Glomerular visceral epithelial cell (primary cell): ENCODE data around the gene NBEA.
A peak's percentile ranks its signal among the peaks of the same experiment; 100 is the strongest.
"Not testable (repeated sequence)": the region's sequence is repeated elsewhere in the genome, so short reads cannot be mapped to it uniquely, and the experiment has no call there.

ENCODE experiments used
- DNase-seq: peaks from one replicate; pipeline ENCODE4 v3.0.0-alpha.2; 2016; ENCODE audit errors: extremely low spot score

Gene NBEA

DNA sequence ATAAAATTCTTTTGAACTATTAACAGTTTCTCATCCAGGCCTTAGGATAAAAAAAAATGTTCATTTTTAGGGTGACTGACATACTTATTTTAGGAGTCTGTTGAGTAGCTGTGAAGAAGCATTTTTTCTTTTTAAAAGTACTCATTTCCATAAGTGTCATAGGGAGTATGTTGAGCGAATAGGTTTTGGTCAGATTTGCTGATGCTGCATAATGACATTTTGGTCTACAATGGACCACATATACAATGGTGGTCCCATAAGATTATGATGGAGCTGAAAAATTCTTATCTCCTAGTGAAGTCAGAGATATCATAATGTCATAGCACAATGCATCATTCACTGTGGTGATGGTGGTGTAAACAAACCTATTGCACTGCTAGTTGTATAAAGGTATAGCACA lies 17.4 kb downstream of the NBEA start:
- DNase-seq, result no peak

- DNase-seq, result no peak
Measured at GRCh38 chr13:34964558-34964957, 22.5 kb downstream of the NBEA start.

DNA sequence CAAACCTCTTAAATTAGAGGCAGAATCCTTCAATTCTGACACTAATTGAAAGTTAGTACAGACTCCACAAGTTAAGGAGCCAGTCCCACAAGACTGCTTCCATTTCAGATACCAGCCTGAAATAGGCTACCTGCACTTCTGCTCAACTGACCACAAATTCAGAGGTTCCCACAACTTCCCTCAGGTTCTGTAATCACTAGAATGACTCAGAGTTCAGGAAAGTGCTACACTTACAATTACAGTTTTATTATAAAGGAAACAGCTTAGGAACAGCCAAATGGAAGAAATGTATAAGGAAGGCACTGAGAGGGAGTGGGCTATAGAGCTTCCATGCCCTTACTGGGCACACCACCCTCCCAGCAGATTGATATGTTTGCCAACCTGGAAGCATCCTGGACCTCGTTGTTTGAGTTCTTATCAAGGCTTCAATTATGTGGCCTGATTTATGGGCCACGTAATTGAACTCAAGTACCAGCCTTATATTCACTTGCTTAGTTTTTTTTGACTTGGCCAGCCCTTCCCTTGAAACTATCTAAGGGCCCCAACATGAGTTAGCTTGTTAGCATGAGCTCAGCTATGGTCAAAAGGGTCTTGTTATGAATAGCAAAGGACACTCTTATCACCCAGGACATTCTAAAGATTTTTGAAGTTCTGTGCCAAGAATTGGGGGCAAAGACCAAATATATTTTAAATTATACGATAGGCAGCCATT lies 25.9 kb downstream of the NBEA start:
- peak; percentile 50 for DNase-seq

DNA sequence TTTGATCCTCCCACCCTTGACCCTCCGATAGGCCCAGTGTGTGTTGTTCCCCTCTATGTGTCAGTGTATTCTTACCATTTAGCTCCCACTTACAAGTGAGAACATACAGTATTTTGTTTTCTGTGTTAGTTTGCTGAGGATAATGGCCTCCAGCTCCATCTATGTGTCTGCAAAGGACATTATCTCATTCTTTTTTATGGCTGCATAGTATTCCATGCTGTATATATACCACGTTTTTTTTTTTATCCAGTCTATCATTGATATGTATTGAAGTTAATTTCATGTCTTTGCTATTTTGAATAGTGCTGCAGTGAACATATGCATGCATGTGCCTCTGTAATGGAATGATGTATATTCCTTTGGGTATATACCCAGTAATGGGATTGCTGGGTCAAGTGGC lies 27.5 kb downstream of the NBEA start:
- not testable (repeated sequence) for DNase-seq

DNA sequence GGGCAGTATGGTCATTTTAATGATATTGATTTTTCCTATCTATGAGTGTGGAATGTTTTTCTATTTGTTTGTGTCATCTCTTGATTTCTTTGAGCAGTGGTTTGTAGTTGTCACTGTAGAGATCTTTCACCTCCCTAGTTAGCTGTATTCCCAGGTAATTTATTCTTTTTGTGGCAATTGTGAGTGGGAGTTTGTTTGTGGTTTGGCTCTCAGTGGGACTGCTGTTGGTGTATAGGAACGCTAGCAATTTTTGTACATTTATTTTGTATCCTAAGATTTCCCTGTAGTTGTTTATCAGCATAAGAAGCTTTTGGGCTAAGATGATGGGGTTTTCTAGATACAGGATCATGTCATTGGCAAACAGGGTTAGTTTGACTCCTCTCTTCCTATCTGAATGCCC lies 28.9 kb downstream of the NBEA start:
- DNase-seq, result no peak

- DNase-seq, result no peak
Measured at GRCh38 chr13:34971473-34971872, 29.4 kb downstream of the NBEA start.

GRCh38 chr13:34985199-34985598 lies 43.1 kb downstream of the NBEA start:
- DNase-seq, result not testable (repeated sequence)

DNA sequence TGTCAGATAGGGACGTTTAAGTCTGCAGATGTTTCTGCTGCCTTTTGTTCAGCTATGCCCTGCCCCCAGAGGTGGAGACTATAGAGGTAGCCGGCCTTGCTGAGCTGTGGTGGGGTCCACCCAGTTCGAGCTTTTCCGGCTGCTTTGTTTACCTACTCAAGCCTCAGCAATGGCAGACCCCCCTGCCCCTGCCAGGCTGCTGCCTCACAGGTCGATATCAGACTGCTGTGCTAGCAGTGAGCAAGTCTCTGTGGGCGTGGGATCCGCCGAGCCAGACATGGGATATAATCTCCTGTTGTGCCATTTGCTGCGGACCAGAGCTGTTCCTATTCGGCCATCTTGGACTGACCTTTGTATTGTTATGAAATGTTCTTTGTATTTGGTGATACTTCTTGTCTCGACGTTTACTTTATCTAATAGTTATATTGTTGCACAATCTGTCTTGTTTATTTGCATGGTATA lies 46.3 kb downstream of the NBEA start:
- no peak for DNase-seq

DNA sequence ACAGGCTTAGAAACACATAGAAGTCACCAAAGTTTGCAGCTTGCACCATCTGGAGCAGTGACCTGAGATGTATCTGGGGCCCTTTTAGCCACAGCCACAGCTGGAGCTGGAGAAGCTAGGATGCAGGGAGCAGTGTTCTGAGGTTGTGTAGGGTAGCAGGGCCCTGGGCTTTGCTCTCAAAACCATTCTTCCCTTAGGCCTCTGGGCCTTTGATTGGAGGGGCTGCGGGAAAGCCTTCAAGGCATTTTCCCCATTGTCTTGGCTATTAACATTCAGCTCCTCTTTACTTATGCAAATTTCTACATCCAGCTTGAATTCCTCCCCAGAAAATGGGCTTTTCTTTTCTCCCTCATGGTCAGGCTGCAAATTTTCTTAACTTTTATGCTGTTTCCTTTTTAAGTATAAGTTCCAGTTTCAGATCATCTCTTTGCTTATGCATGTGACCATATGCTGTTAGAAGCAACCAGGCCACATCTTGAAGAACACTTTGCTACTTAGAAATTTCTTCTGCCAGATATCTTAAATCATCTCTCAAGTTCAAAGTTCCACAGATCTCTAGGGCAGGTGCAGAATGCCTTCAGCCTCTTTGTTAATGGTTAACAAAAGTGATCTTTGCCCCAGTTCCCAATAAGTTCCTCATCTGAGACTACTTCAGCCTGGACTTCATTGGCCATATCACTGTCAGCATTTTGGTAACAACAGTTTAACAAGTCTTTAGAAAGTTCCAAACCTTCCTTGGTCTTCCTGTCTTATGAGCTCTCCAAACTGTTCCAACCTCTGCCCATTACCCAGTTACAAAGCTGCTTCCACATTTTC lies 48.5 kb downstream of the NBEA start:
- DNase-seq, result no peak

GRCh38 chr13:34993470-34993869 lies 51.4 kb downstream of the NBEA start:
- peak; percentile 5 for DNase-seq

GRCh38 chr13:35003734-35004133 lies 61.7 kb downstream of the NBEA start:
- DNase-seq, result not testable (repeated sequence)

GRCh38 chr13:35005051-35005450 lies 63.0 kb downstream of the NBEA start:
- DNase-seq, result no peak

GRCh38 chr13:35014606-35015213 lies 72.6 kb downstream of the NBEA start:
- DNase-seq, result no peak

GRCh38 chr13:35016362-35017112 lies 74.5 kb downstream of the NBEA start:
- no peak for DNase-seq

GRCh38 chr13:35025314-35025713 lies 83.2 kb downstream of the NBEA start:
- DNase-seq, result no peak

DNA sequence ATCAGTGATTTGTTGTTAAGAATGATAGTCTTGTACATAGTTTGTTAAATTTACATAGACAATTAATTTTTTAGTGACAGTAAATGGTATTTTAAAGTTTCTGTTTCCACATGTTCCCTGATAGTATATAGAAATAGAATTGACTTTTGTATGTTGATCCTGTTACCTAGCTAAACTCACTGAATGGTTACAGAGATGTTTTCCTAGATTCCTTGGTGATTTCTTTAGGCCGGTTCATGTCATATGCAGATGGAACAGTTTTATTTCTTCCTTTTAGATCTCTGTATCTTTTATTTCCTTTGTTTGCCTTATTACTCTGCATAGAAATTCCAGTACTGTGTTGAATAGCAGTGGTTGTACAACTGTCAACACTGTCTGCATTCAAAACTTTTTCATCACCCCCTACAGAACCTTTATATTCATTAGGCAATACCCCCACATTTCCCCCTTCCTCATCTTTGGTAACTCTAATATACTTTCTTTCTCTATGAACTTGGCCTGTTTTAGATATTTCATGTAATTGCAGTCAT lies 86.3 kb downstream of the NBEA start:
- DNase-seq, result no peak

GRCh38 chr13:35039012-35039411 lies 96.9 kb downstream of the NBEA start:
- DNase-seq, result no peak

DNA sequence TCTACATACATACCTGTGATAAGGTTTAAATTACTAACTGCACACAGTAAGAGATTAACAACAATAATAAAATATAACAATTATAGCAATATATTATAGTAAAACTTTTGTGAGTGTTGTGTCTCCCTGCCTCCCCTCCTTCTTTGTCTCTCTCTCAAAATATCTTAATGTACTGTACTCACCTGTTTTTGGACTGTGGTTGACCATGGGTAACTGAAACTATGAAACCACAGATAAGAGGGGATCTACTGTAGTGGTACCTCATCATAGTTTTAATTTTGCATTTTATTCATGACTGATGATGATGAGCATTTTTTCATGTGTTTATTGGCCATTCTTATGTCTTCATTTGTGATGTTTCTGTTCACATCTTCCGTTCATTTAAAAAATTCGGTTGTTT lies 104.5 kb downstream of the NBEA start:
- DNase-seq, result no peak

GRCh38 chr13:35055705-35056104 lies 113.6 kb downstream of the NBEA start:
- DNase-seq, result no peak

- no peak for DNase-seq
Measured at GRCh38 chr13:35057858-35058257, 115.8 kb downstream of the NBEA start.

GRCh38 chr13:35058585-35058984 lies 116.5 kb downstream of the NBEA start:
- not testable (repeated sequence) for DNase-seq

- peak; percentile 1 for DNase-seq
Measured at GRCh38 chr13:35086667-35087066, 144.6 kb downstream of the NBEA start.
